PC-3 (cell line): ENCODE data around the gene ZNF750. TPM values are rescaled to one million over a fixed set of nuclear protein-coding genes. Genes with fewer than 3 reads are reported as not detected.

Source experiments
- ATAC-seq: fragments of 200-7000 bp; cut with Tn5 transposase; 2 replicates; pipeline ENCODE4 v1.9.1; 2020; ENCODE audit warnings: mild to moderate bottlenecking, moderate library complexity
- BruUV-seq: library from RNA; stranded (reverse); fragments of 400-500 nt; replicated peaks from 2 replicates; lab custom pipeline; 2021; lab: Mats Ljungman, UMichigan
- CTCF ChIA-PET: fragments of 300-600 bp; sonication (Branson Sonifier 250); formaldehyde crosslinking; loops from one replicate; lab custom pipeline; 2022; ENCODE audit warnings: antibody characterized with exemption; lab: Charles Lee
- POLR2A ChIA-PET: fragments of 300-600 bp; sonication (Branson Sonifier 250); formaldehyde crosslinking; loops from one replicate; lab custom pipeline; 2022; ENCODE audit warnings: antibody characterized with exemption; ENCODE audit not compliant: unreplicated experiment; lab: Charles Lee
- DNase-seq: peaks from one replicate; pipeline ENCODE4 v3.0.0-alpha.2; 2015
- H2AFZ ChIP-seq: fragments of 300-600 bp; sonication (generic); 2 replicates; pipeline ENCODE4 v1.6.0; 2016; ENCODE audit warnings: antibody characterized with exemption, low read length
- H3F3A ChIP-seq: fragments of 300-600 bp; sonication (generic); one replicate; pipeline ENCODE4 v1.6.0; 2017; ENCODE audit warnings: antibody characterized with exemption, low read length, control low read depth, mild to moderate bottlenecking; ENCODE audit not compliant: unreplicated experiment
- H3K27ac ChIP-seq: fragments of 300-600 bp; sonication (generic); 2 replicates; pipeline ENCODE4 v1.5.1; 2016; ENCODE audit warnings: mild to moderate bottlenecking, low read length
- H3K27me3 ChIP-seq: fragments of 300-600 bp; sonication (generic); 2 replicates; pipeline ENCODE4 v1.6.1; 2016; ENCODE audit warnings: low read length, mixed read lengths
- H3K36me3 ChIP-seq: fragments of 300-600 bp; sonication (generic); 2 replicates; pipeline ENCODE4 v1.6.1; 2016; ENCODE audit warnings: low read depth, mixed run types, low read length, mixed read lengths
- H3K4me1 ChIP-seq: fragments of 300-600 bp; sonication (generic); 2 replicates; pipeline ENCODE4 v1.5.1; 2016; ENCODE audit warnings: low read length; ENCODE audit not compliant: insufficient read depth
- H3K4me2 ChIP-seq: fragments of 300-600 bp; sonication (generic); 2 replicates; pipeline ENCODE4 v1.6.0; 2016; ENCODE audit warnings: low read length
- H3K4me3 ChIP-seq: fragments of 300-600 bp; sonication (generic); 2 replicates; pipeline ENCODE4 v1.5.1; 2016; ENCODE audit warnings: mild to moderate bottlenecking, low read length, mixed read lengths
- H3K79me2 ChIP-seq: fragments of 300-600 bp; sonication (generic); 2 replicates; pipeline ENCODE4 v1.6.1; 2017; ENCODE audit warnings: low read length, mixed read lengths
- H3K9ac ChIP-seq: fragments of 300-600 bp; sonication (generic); 2 replicates; pipeline ENCODE4 v1.6.0; 2016; ENCODE audit warnings: mild to moderate bottlenecking, low read length
- H3K9me2 ChIP-seq: fragments of 300-600 bp; sonication (generic); replicated peaks from 2 replicates; pipeline ENCODE4 v1.6.1; 2016; ENCODE audit warnings: mixed run types, low read length, mixed read lengths
- H3K9me3 ChIP-seq: fragments of 300-600 bp; sonication (generic); 2 replicates; pipeline ENCODE4 v1.6.1; 2016; ENCODE audit warnings: low read length, mixed read lengths
- H4K20me1 ChIP-seq: fragments of 300-600 bp; sonication (generic); 2 replicates; pipeline ENCODE4 v1.6.1; 2016; ENCODE audit warnings: low read length, mixed read lengths
- CTCF ChIP-seq: fragments of 300-600 bp; sonication (generic); conservative IDR thresholded peaks from 2 replicates; pipeline ENCODE4 v1.5.1; 2017; ENCODE audit warnings: antibody characterized with exemption, low read depth, mild to moderate bottlenecking, low read length
- EZH2 ChIP-seq: fragments of 300-600 bp; sonication (generic); IDR thresholded peaks from one replicate; pipeline ENCODE4 v1.6.1; 2017; ENCODE audit warnings: antibody characterized with exemption, mild to moderate bottlenecking, low read length; ENCODE audit not compliant: unreplicated experiment
- EZH2phosphoT487 ChIP-seq: fragments of 300-600 bp; sonication (generic); IDR thresholded peaks from 2 replicates; pipeline ENCODE4 v1.6.1; 2018; ENCODE audit warnings: mild to moderate bottlenecking, antibody characterized with exemption, low read length, borderline replicate concordance
- intact Hi-C: fragments of 100-400 bp; cut with micrococcal nuclease; formaldehyde crosslinking; loops from 2 replicates; pipeline ENCODE4 v1.9.0; 2023
- total RNA-seq: library from RNA; depleted of rRNA; stranded (reverse); fragments of >200 nt; gene quantifications from 2 replicates; pipeline ENCODE4 v1.2.3, GENCODE V29; 2014

Gene ZNF750
- total RNA-seq, 1 experiment from 2014 or later: not detected

GRCh38 chr17:82794781-82795482, 44.9 kb downstream of the ZNF750 start:
- Histone ChIP-seq H3K27me3 (no peaks in the 10 kb centered on the region), H3K36me3 (no peaks in the 10 kb centered on the region), H3K4me1 (no peaks in the 10 kb centered on the region; the same call in 1 of the 2 replicates), H3K9me2 (no peaks in the 10 kb centered on the region), H3K9me3 (no peaks in the 10 kb centered on the region), H3K79me2 (0 out of 2 replicates have a peak, but pooled peaks cover 4% of the 10 kb centered on the region), H3K27ac (no peak overlapping the region), H3K4me2 (no peak overlapping the region), H3F3A (peaks cover 4% of the 10 kb centered on the region), H3K4me3 (no peak overlapping the region), H3K9ac (no peak overlapping the region), H4K20me1 (no peaks in the 10 kb centered on the region), H2AFZ (no peak overlapping the region)
- TF ChIP-seq CTCF (no peak), EZH2phosphoT487 (no peak)
- DNase-seq (no peak), ATAC-seq (no peak)
- CTCF ChIA-PET: no interaction called here
- intact Hi-C loops: no loop called here
- no TSS peak for BruUV-seq
- POLR2A ChIA-PET: no interaction called here

GRCh38 chr17:82793974-82794630, 45.7 kb downstream of the ZNF750 start:
- POLR2A ChIA-PET: interaction anchor here (0.7 kb wide), 1 partner anchor 23 kb away, joined by 3 read pairs; no protein-coding TSS in a partner anchor
- no peaks in the 10 kb centered on the region; the same call in 1 of the 2 replicates for H3K4me1 ChIP-seq
- H2AFZ ChIP-seq: no peak overlapping the region
- H3K36me3 ChIP-seq: no peaks in the 10 kb centered on the region
- intact Hi-C loops: no loop called here
- 0 out of 2 replicates have a peak, but pooled peaks cover 4% of the 10 kb centered on the region for H3K79me2 ChIP-seq
- H3K27ac ChIP-seq: no peak overlapping the region
- no TSS peak for BruUV-seq
- H3K4me2 ChIP-seq: no peak overlapping the region
- TF ChIP-seq EZH2phosphoT487: no peak
- TF ChIP-seq CTCF: no peak
- no peak for TF ChIP-seq EZH2
- H3K9me2 ChIP-seq: no peaks in the 10 kb centered on the region
- peaks cover 4% of the 10 kb centered on the region for H3F3A ChIP-seq
- CTCF ChIA-PET: no interaction called here
- H3K4me3 ChIP-seq: no peak overlapping the region
- no peaks in the 10 kb centered on the region for H3K27me3 ChIP-seq
- no peaks in the 10 kb centered on the region for H4K20me1 ChIP-seq
- no peak overlapping the region for H3K9ac ChIP-seq
- no peak for ATAC-seq
- H3K9me3 ChIP-seq: no peaks in the 10 kb centered on the region
- DNase-seq: no peak

- H3K4me2 ChIP-seq: no peak overlapping the region
- ChIA-PET POLR2A (no interaction called here), CTCF (no interaction called here)
- no peaks in the 10 kb centered on the region for H3K9me2 ChIP-seq
- no peaks in the 10 kb centered on the region; the same call in 1 of the 2 replicates for H3K4me1 ChIP-seq
- H3K79me2 ChIP-seq: 0 out of 2 replicates have a peak, but pooled peaks cover 4% of the 10 kb centered on the region
- no peak overlapping the region for H3K9ac ChIP-seq
- DNase-seq: peak; percentile 51
- H3K27ac ChIP-seq: peak overlapping the region; percentile 28
- peak; percentile 79 for ATAC-seq
- no peaks in the 10 kb centered on the region for H3K36me3 ChIP-seq
- intact Hi-C loops: no loop called here
- H4K20me1 ChIP-seq: no peaks in the 10 kb centered on the region
- no peaks in the 10 kb centered on the region for H3K27me3 ChIP-seq
- H3K9me3 ChIP-seq: no peaks in the 10 kb centered on the region
- H3K4me3 ChIP-seq: no peak overlapping the region
- BruUV-seq: no TSS peak
- TF ChIP-seq EZH2: no peak
- no peak for TF ChIP-seq EZH2phosphoT487
- no peak for TF ChIP-seq CTCF
- no peaks in the 10 kb centered on the region for H3F3A ChIP-seq
- H2AFZ ChIP-seq: no peak overlapping the region
These were observed 48.3 kb downstream of the ZNF750 start for GRCh38 chr17:82791532-82791931.
